Stomach (tissue), 9 donors: ENCODE results near the gene STXBP5L. TPM values are rescaled to one million over a fixed set of nuclear protein-coding genes. Genes with fewer than 3 reads are reported as not detected.

ENCODE experiments used
- DNase-seq, 2 donors: peaks; one replicate each; pipeline versions ENCODE4 v3.0.0 to v3.0.0-alpha.2; 2013 to 2019
- H3K27ac ChIP-seq, 5 donors: fragments of 200-600 bp in 4 of 5; sonication (generic) in 4 of 5; one replicate each; pipeline ENCODE4 v1.5.1; 2013 to 2019; ENCODE audit warnings: mild to moderate bottlenecking in 1 of 5, moderate library complexity in 1 of 5
- H3K27me3 ChIP-seq, 3 donors: fragments of 200-600 bp; sonication (generic); one replicate each; pipeline ENCODE4 v1.5.1; 2017 to 2019; ENCODE audit warnings: mixed run types in 1 of 3
- H3K36me3 ChIP-seq, 4 donors: fragments of 200-600 bp; sonication (generic); 1 replicate in 3 of 4; 2 replicates in 1 of 4; pipeline ENCODE4 v1.5.1; 2016 to 2019
- H3K4me1 ChIP-seq, 4 donors: fragments of 200-600 bp; sonication (generic); one replicate each; pipeline ENCODE4 v1.5.1; 2016 to 2019
- H3K4me3 ChIP-seq, 4 donors: fragments of 200-600 bp; sonication (generic) in 3 of 4; one replicate each; pipeline ENCODE4 v1.5.1; 2016 to 2019; ENCODE audit warnings: mild to moderate bottlenecking in 1 of 4
- H3K9me3 ChIP-seq, 4 donors: fragments of 200-600 bp; sonication (generic); one replicate each; pipeline ENCODE4 v1.5.1; 2016 to 2019
- EP300 ChIP-seq: sonication (generic); formaldehyde crosslinking; IDR thresholded peaks from one replicate; pipeline ENCODE4 v1.6.1; 2017; ENCODE audit warnings: antibody characterized with exemption
- POLR2A ChIP-seq, 4 donors: fragments of 450-650 bp; IDR thresholded peaks; one replicate each; pipeline ENCODE4 v1.6.1; 2016; ENCODE audit warnings: antibody characterized with exemption in 4 of 4, control low read depth in 2 of 4, mild to moderate bottlenecking in 1 of 4, moderate library complexity in 1 of 4
- POLR2AphosphoS5 ChIP-seq, 3 donors: sonication (generic); formaldehyde crosslinking; IDR thresholded peaks; one replicate each; pipeline ENCODE4 v1.6.1; 2016; ENCODE audit warnings: antibody characterized with exemption in 3 of 3
- WGBS, 5 donors: extraction: QIAGEN DNeasy Blood & Tissue Kit in 3 of 5; methylation state at CpG; one replicate each; pipeline versions ENCODE4 v1.1.5 to v1.1.7; 2013 to 2018; 5-methylcytosine and 5-hydroxymethylcytosine counted together
- intact Hi-C: fragments of 100-400 bp; cut with DNase I; formaldehyde crosslinking; loops from one replicate; pipeline ENCODE4 v1.15.1; 2023; ENCODE audit warnings: low total_unique reads
- polyA plus RNA-seq, 3 donors: library from polyadenylated mRNA; stranded (reverse); fragments of 200-250 nt; gene quantifications; one replicate each; pipeline ENCODE4 v1.2.3, GENCODE V29; 2013
- total RNA-seq, 5 donors: library from RNA; depleted of rRNA; stranded (reverse); fragments of >200 nt; gene quantifications; one replicate each; pipeline versions ENCODE4 v1.1.0 to v1.2.3, GENCODE V29; 2014 to 2016
- TF ChIP-seq, protein P1 (sequence below), 7 experiments: fragments of 450-650 bp in 4 of 7; fragments of 200-600 bp in 3 of 7; sonication (generic) in 3 of 7; IDR thresholded peaks; one replicate each; pipeline ENCODE4 v1.5.1; 2016 to 2019; ENCODE audit warnings: antibody characterized with exemption in 7 of 7, control low read depth in 2 of 7, mild to moderate bottlenecking in 1 of 7
- donor health status: healthy with polysubstance abuse.
- donor health status: Bipolar disorder and iron deficiency.
- donor health status: healthy.

STXBP5L gene
- total and polyA plus RNA-seq, 8 donors: 0.08 to 12.8 (median 0.42) TPM

DNA sequence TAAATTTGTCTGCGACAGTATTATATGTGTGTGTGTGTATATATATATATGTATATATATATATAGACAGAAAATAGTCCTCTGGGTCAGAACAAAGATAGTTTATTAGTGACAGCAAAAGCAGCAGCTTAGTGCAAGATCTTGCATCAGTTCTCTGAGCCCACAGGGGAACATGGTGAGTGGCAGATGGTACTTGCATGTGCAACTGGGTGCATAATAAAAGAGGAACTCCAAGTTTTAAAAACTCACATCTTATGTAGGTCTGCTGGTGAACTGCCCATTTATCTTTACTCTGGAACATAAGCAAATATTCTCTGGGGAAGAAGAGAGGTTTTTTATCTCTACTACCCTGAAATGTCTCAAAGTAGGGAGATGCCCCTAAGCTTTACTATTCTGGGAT lies 361.4 kb downstream of the STXBP5L start:
- TF ChIP-seq POLR2AphosphoS5 (IDR thresholded peaks at IDR 0.05): no peak
- TF ChIP-seq, protein P1, sequence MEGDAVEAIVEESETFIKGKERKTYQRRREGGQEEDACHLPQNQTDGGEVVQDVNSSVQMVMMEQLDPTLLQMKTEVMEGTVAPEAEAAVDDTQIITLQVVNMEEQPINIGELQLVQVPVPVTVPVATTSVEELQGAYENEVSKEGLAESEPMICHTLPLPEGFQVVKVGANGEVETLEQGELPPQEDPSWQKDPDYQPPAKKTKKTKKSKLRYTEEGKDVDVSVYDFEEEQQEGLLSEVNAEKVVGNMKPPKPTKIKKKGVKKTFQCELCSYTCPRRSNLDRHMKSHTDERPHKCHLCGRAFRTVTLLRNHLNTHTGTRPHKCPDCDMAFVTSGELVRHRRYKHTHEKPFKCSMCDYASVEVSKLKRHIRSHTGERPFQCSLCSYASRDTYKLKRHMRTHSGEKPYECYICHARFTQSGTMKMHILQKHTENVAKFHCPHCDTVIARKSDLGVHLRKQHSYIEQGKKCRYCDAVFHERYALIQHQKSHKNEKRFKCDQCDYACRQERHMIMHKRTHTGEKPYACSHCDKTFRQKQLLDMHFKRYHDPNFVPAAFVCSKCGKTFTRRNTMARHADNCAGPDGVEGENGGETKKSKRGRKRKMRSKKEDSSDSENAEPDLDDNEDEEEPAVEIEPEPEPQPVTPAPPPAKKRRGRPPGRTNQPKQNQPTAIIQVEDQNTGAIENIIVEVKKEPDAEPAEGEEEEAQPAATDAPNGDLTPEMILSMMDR (IDR thresholded peaks at IDR 0.05): no peak
- TF ChIP-seq POLR2A (IDR thresholded peaks at IDR 0.05): no peak
- no peak for TF ChIP-seq EP300
- no peak overlapping the region for H3K4me3 ChIP-seq
- H3K27me3 ChIP-seq: no peaks in the 10 kb centered on the region
- no peak for DNase-seq
- intact Hi-C loops: no loop called here
- H3K9me3 ChIP-seq: peaks cover 0 to 15% (median 11%) of the 10 kb centered on the region in 4 donors
- H3K27ac ChIP-seq: no peak overlapping the region
- H3K4me1 ChIP-seq: no peaks in the 10 kb centered on the region
- no peaks in the 10 kb centered on the region for H3K36me3 ChIP-seq
- 86 to 96% (median 89%) methylated on average over 1 of the region's 1 CpG for WGBS, 5 donors

- DNase-seq: no peak
- intact Hi-C loops: no loop called here
- Histone ChIP-seq H3K4me1 (no peaks in the 10 kb centered on the region), H3K27me3 (no peaks in the 10 kb centered on the region), H3K4me3 (no peak overlapping the region), H3K27ac (no peak overlapping the region), H3K36me3 (no peaks in the 10 kb centered on the region), H3K9me3 (peaks cover 0 to 36% (median 20%) of the 10 kb centered on the region in 4 donors)
- TF ChIP-seq, protein P1 (IDR thresholded peaks at IDR 0.05): no peak
- TF ChIP-seq POLR2A (IDR thresholded peaks at IDR 0.05) (no peak), EP300 (no peak), POLR2AphosphoS5 (IDR thresholded peaks at IDR 0.05) (no peak)
Measured at GRCh38 chr3:121274411-121274810, 366.4 kb downstream of the STXBP5L start.

DNA sequence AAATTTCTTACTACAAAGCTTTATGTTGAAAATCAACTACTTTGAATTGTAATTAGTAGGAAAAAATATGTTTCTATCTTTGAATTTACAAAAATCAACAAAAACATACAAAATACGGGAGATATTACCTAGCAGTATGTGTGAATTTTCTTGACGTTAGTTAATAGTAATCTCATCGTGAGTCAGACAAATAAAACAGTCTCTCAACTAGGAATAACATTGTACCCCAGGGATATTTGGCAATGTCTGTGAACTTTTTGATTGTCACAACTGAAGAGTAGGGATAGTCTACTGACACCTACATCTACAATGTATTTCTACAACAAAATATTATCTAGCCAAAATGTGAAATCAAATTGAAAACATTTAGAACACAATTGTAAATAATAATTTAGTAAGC lies 387.4 kb downstream of the STXBP5L start:
- 76 to 84% (median 80%) methylated on average over 3 of the region's 3 CpGs for WGBS, 5 donors
- TF ChIP-seq, protein P1 (IDR thresholded peaks at IDR 0.05): no peak
- TF ChIP-seq EP300 (no peak), POLR2AphosphoS5 (IDR thresholded peaks at IDR 0.05) (no peak), POLR2A (IDR thresholded peaks at IDR 0.05) (no peak)

GRCh38 chr3:121295979-121296378 lies 388.0 kb downstream of the STXBP5L start:
- Histone ChIP-seq H3K9me3 (peaks cover 0 to 5% (median 2%) of the 10 kb centered on the region in 4 donors), H3K4me3 (no peak overlapping the region), H3K36me3 (no peaks in the 10 kb centered on the region), H3K4me1 (no peaks in the 10 kb centered on the region), H3K27me3 (no peaks in the 10 kb centered on the region), H3K27ac (no peak overlapping the region)
- DNase-seq: no peak
- TF ChIP-seq EP300 (no peak), POLR2AphosphoS5 (IDR thresholded peaks at IDR 0.05) (no peak), POLR2A (IDR thresholded peaks at IDR 0.05) (no peak)
- TF ChIP-seq, protein P1 (IDR thresholded peaks at IDR 0.05): no peak
- intact Hi-C loops: no loop called here

More for the DNA sequence above, 387.4 kb downstream of the STXBP5L start:
- H3K4me3 ChIP-seq: no peak overlapping the region
- H3K27me3 ChIP-seq: no peaks in the 10 kb centered on the region
- H3K27ac ChIP-seq: no peak overlapping the region
- no peaks in the 10 kb centered on the region for H3K36me3 ChIP-seq
- no peaks in the 10 kb centered on the region for H3K4me1 ChIP-seq
- peaks cover 0 to 5% (median 2%) of the 10 kb centered on the region in 4 donors for H3K9me3 ChIP-seq
- intact Hi-C loops: no loop called here
- no peak for DNase-seq
